ENCODE data around the gene SURF1. TPM values are rescaled to one million over a fixed set of nuclear protein-coding genes. Genes with fewer than 3 reads are reported as not detected.
A peak's percentile ranks its signal among the peaks of the same experiment; 100 is the strongest.

SURF1 gene
- polyA plus RNA-seq, 1 experiment = 46.1 TPM

DNA sequence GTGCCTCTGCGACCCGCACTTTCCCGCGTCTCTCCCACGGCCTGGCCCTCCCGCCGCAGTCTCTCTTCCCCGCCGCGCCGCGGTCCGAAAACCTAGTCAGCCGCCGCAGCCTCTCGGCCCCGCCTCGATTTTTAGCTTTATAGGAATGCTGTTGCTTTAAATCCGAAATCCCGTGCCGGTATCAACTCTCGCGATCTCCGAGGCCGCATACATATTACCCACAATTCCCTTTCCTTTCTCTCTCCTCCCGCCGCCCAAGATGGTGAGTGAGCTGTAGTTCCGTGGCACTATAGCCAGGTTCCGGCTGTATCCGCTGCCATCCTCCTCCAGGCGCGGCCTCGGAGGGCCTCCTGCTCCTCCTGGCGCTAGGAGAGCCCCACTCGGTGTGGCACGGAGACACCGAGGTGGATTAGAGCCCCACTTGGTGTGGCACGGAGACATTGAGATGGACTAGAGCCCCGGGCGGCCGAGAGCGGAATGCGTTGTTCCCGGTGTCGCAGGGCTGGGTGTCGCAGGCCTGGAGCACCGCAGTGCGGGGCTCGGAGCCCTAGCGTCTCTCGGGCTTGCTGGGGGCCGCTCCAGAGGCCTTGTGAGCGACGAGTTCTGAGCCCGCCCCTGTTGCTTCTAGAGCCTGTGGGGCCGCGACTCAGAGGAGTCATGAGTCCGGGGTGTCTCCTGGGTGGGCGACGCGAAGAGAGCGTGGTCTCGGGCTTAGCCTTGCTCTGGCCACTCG is 8.1 kb downstream of the SURF1 start, which contains the start of the genes MED22 and RPL7A:
TSS of gene MED22 (minus strand) at position 147 of the 733 bp plus-strand sequence. CDS start 1,469 bp downstream, outside the sequence.
TSS of gene RPL7A (plus strand) at position 234 of the 733 bp plus-strand sequence. CDS start at position 260, 26 bp downstream.
- POLR2A ChIA-PET = interaction anchor here (0.6 to 1.0 kb wide), 4 partner anchors 13 to 318 kb away, joined by 3 to 8 read pairs (median 4); partner anchors contain the start of gene SURF6
- CTCF ChIA-PET = no interaction called here

DNA sequence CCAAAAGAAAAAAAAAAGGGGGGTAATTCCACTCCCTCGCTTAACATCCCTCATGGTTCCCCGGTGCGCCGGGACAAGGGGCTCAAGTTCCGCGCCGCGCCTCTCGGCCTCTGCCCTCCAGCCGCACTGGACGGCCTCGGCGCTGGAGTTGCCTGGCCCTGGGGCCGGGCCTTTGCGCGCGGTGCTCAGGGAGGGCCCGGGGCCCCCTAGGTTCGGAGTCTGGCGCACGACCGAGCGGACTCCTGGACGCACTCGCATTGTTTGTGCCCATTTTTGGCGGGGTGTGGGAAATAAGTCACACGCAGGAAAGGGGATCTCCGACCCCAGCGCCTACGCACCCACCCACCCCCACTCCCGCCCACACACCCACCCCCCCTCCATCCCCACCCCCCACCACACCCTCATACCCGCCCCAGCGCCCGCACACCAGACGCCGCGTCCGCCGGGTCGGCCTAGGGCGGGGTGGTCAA is 8.7 kb downstream of the SURF1 start:
- H3K36me3 ChIP-seq (ENCODE audit: control insufficient read depth, insufficient read depth, low read length) = peaks cover 52% of the 10 kb centered on the region
- CTCF ChIA-PET = no interaction called here
- no peak for DNase-seq (ENCODE audit: low read depth)
- POLR2A ChIA-PET = interaction anchor here (0.6 to 1.0 kb wide), 4 partner anchors 12 to 317 kb away, joined by 3 to 8 read pairs (median 4); partner anchors contain the start of gene SURF6
- no peaks in the 10 kb centered on the region for H3K27me3 ChIP-seq (ENCODE audit: control insufficient read depth, insufficient read depth, low read length)
- TF ChIP-seq CTCF (IDR thresholded peaks at IDR 0.05; ENCODE audit: insufficient read depth, low read depth, low read length) = no peak
- H3K4me3 ChIP-seq (ENCODE audit: low read depth, low read length) = peak overlapping the region; percentile 99

More for the DNA sequence above, 8.1 kb downstream of the SURF1 start, which contains the start of the genes MED22 and RPL7A:
- H3K27me3 ChIP-seq (ENCODE audit: control insufficient read depth, insufficient read depth, low read length) = no peaks in the 10 kb centered on the region
- peak; percentile 87 for DNase-seq (ENCODE audit: low read depth)
- H3K36me3 ChIP-seq (ENCODE audit: control insufficient read depth, insufficient read depth, low read length) = peaks cover 51% of the 10 kb centered on the region
- no peak for TF ChIP-seq CTCF (IDR thresholded peaks at IDR 0.05; ENCODE audit: insufficient read depth, low read depth, low read length)
- H3K4me3 ChIP-seq (ENCODE audit: low read depth, low read length) = peak within 1 kb of the TSS; percentile 99

- H3K27me3 ChIP-seq (ENCODE audit: control insufficient read depth, insufficient read depth, low read length) = no peaks in the 10 kb centered on the region
- peak overlapping the region; percentile 99 for H3K4me3 ChIP-seq (ENCODE audit: low read depth, low read length)
- no peak for TF ChIP-seq CTCF (IDR thresholded peaks at IDR 0.05; ENCODE audit: insufficient read depth, low read depth, low read length)
- H3K36me3 ChIP-seq (ENCODE audit: control insufficient read depth, insufficient read depth, low read length) = peaks cover 53% of the 10 kb centered on the region
- CTCF ChIA-PET = no interaction called here
- POLR2A ChIA-PET = no interaction called here
- DNase-seq (ENCODE audit: low read depth) = no peak
Measured at GRCh38 chr9:133346021-133346785, 10.1 kb downstream of the SURF1 start.

GRCh38 chr9:133345596-133345995 is 10.7 kb downstream of the SURF1 start:
- Histone ChIP-seq H3K36me3 (ENCODE audit: control insufficient read depth, insufficient read depth, low read length) (peaks cover 56% of the 10 kb centered on the region), H3K4me3 (ENCODE audit: low read depth, low read length) (no peak overlapping the region), H3K27me3 (ENCODE audit: control insufficient read depth, insufficient read depth, low read length) (no peaks in the 10 kb centered on the region)
- CTCF ChIA-PET = no interaction called here
- no peak for DNase-seq (ENCODE audit: low read depth)
- no peak for TF ChIP-seq CTCF (IDR thresholded peaks at IDR 0.05; ENCODE audit: insufficient read depth, low read depth, low read length)
- POLR2A ChIA-PET = no interaction called here

DNA sequence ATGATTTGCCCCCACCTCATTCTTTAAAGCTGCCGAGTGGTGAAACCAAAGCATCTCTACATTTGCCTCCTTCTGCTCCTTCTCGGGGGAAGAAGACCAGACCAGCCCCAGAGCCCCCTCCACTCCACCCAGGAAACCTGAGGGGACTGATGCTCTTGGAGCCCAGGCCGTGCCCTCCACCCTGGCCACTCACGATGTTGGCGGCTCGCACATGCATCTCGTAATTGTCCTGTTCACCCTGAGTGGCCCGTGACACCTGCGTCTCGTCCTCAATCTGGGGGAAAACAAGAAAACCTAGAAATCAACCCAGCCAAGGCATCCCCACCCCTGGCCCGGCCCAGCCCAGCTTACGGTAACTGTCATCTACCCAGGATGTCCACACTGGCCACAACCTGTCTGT is 11.3 kb downstream of the SURF1 start:
- peaks cover 57% of the 10 kb centered on the region for H3K36me3 ChIP-seq (ENCODE audit: control insufficient read depth, insufficient read depth, low read length)
- CTCF ChIA-PET = interaction anchor here (4.7 kb wide), 1 partner anchor 15 kb away, joined by 13 read pairs; no protein-coding TSS in a partner anchor
- no peaks in the 10 kb centered on the region for H3K27me3 ChIP-seq (ENCODE audit: control insufficient read depth, insufficient read depth, low read length)

More for the DNA sequence above, 11.3 kb downstream of the SURF1 start:
- H3K4me3 ChIP-seq (ENCODE audit: low read depth, low read length) = no peak overlapping the region
- TF ChIP-seq CTCF (IDR thresholded peaks at IDR 0.05; ENCODE audit: insufficient read depth, low read depth, low read length) = no peak
- POLR2A ChIA-PET = no interaction called here
- no peak for DNase-seq (ENCODE audit: low read depth)

Measured in BJ (cell line).